Mesenchymal stem cell (in vitro differentiated cells and primary cell): Measurements from ENCODE around the gene CBLB.

ENCODE experiments used
- DNase-seq: peaks from one replicate; pipeline ENCODE4 v3.0.0-alpha.2; 2013
- H2AFZ ChIP-seq: one replicate; pipeline ENCODE4 v1.6.1; 2013; ENCODE audit warnings: low read depth, mild to moderate bottlenecking, control low read depth, inconsistent platforms, low read length, moderate library complexity
- H2AK5ac ChIP-seq: 2 replicates; pipeline ENCODE4 v1.6.1; 2013; ENCODE audit warnings: low read length, moderate library complexity, mild to moderate bottlenecking, inconsistent platforms; ENCODE audit not compliant: severe bottlenecking
- H2BK120ac ChIP-seq: one replicate; pipeline ENCODE4 v1.6.1; 2013; ENCODE audit warnings: low read depth, mild to moderate bottlenecking, inconsistent platforms, low read length, moderate library complexity
- H2BK12ac ChIP-seq, 2 experiments: one replicate each; pipeline ENCODE4 v1.6.1; 2013; ENCODE audit warnings: inconsistent platforms in 2 of 2, low read length in 2 of 2, mild to moderate bottlenecking in 2 of 2, moderate library complexity in 2 of 2, control low read depth in 1 of 2
- H2BK15ac ChIP-seq: one replicate; pipeline ENCODE4 v1.6.1; 2013; ENCODE audit warnings: mild to moderate bottlenecking, low read depth, inconsistent platforms; ENCODE audit not compliant: poor library complexity, severe bottlenecking
- H2BK5ac ChIP-seq: 2 replicates; pipeline ENCODE4 v1.6.1; 2013; ENCODE audit warnings: low read depth, mild to moderate bottlenecking, low read length, control low read depth, inconsistent platforms; ENCODE audit not compliant: poor library complexity, severe bottlenecking
- H3K14ac ChIP-seq, 2 experiments: one replicate each; pipeline ENCODE4 v1.6.1; 2013; ENCODE audit warnings: inconsistent platforms in 2 of 2, low read length in 2 of 2, control low read depth in 1 of 2, mild to moderate bottlenecking in 1 of 2, moderate library complexity in 1 of 2
- H3K18ac ChIP-seq, 2 experiments: one replicate each; pipeline ENCODE4 v1.6.1; 2013; ENCODE audit warnings: inconsistent platforms in 2 of 2, low read length in 2 of 2, control low read depth in 1 of 2, low read depth in 1 of 2, mild to moderate bottlenecking in 1 of 2
- H3K23ac ChIP-seq, 2 experiments: one replicate each; pipeline ENCODE4 v1.6.1; 2013; ENCODE audit warnings: inconsistent platforms in 2 of 2, low read length in 2 of 2, mild to moderate bottlenecking in 2 of 2, moderate library complexity in 2 of 2, control low read depth in 1 of 2
- H3K27ac ChIP-seq: 2 replicates; pipeline ENCODE4 v1.5.1; 2013; ENCODE audit warnings: mild to moderate bottlenecking, moderate library complexity, low read length, control low read depth, inconsistent platforms; ENCODE audit not compliant: poor library complexity, severe bottlenecking
- H3K27me3 ChIP-seq, 2 experiments: 2 replicates each; pipeline versions ENCODE4 v1.6.1 to v1.7.0; 2013; ENCODE audit warnings: low read length in 2 of 2, mild to moderate bottlenecking in 2 of 2, moderate library complexity in 2 of 2, control low read depth in 1 of 2, inconsistent platforms in 1 of 2; ENCODE audit not compliant: control insufficient read depth in 1 of 2, insufficient read depth in 1 of 2
- H3K36me3 ChIP-seq, 2 experiments: 2 replicates each; pipeline versions ENCODE4 v1.6.1 to v1.7.0; 2013; ENCODE audit warnings: low read length in 2 of 2, control low read depth in 1 of 2, inconsistent platforms in 1 of 2, low read depth in 1 of 2, mild to moderate bottlenecking in 1 of 2; ENCODE audit not compliant: insufficient read depth in 2 of 2, control insufficient read depth in 1 of 2
- H3K4ac ChIP-seq, 2 experiments: one replicate each; pipeline ENCODE4 v1.6.1; 2013; ENCODE audit warnings: inconsistent platforms in 2 of 2, low read length in 2 of 2, mild to moderate bottlenecking in 2 of 2, moderate library complexity in 2 of 2, control low read depth in 1 of 2, low read depth in 1 of 2
- H3K4me1 ChIP-seq: 2 replicates; pipeline ENCODE4 v1.6.1; 2013; ENCODE audit warnings: low read depth, low read length, control low read depth; ENCODE audit not compliant: control insufficient read depth, insufficient read depth
- H3K4me2 ChIP-seq: 2 replicates; pipeline ENCODE4 v1.6.1; 2013; ENCODE audit warnings: low read length, mild to moderate bottlenecking, inconsistent platforms; ENCODE audit not compliant: poor library complexity, severe bottlenecking
- H3K4me3 ChIP-seq, 2 experiments: 2 replicates each; pipeline versions ENCODE4 v1.5.1 to v1.7.0; 2013; ENCODE audit warnings: low read length in 2 of 2, mild to moderate bottlenecking in 2 of 2, control low read depth in 1 of 2, low read depth in 1 of 2; ENCODE audit not compliant: insufficient read depth in 1 of 2
- H3K79me1 ChIP-seq: replicated peaks from 2 replicates; pipeline ENCODE4 v1.6.1; 2013; ENCODE audit warnings: mild to moderate bottlenecking, control low read depth, low read length, inconsistent platforms; ENCODE audit not compliant: poor library complexity, severe bottlenecking
- H3K9ac ChIP-seq: 2 replicates; pipeline ENCODE4 v1.7.0; 2013; ENCODE audit warnings: mild to moderate bottlenecking, low read length, moderate library complexity
- H3K9me3 ChIP-seq: 2 replicates; pipeline ENCODE4 v1.7.0; 2013; ENCODE audit warnings: mild to moderate bottlenecking, low read length; ENCODE audit not compliant: control insufficient read depth
- H4K8ac ChIP-seq: one replicate; pipeline ENCODE4 v1.6.1; 2013; ENCODE audit warnings: inconsistent platforms, mild to moderate bottlenecking, low read length, moderate library complexity
- H4K91ac ChIP-seq: one replicate; pipeline ENCODE4 v1.6.1; 2013; ENCODE audit warnings: mild to moderate bottlenecking, low read length, inconsistent platforms
- WGBS: methylation state at CpG from one replicate; pipeline ENCODE4 v1.1.7; 2013; ENCODE audit warnings: mixed read lengths; 5-methylcytosine and 5-hydroxymethylcytosine counted together

The CBLB gene

GRCh38 chr3:105618556-105618955 lies 250.3 kb downstream of the CBLB start:
- Histone ChIP-seq H3K36me3 (no peaks in the 10 kb centered on the region), H3K23ac (no peak overlapping the region), H3K18ac (no peak overlapping the region), H3K4ac (no peak overlapping the region), H3K4me1 (no peaks in the 10 kb centered on the region), H3K79me1 (no peaks in the 10 kb centered on the region), H4K91ac (no peak overlapping the region), H2AFZ (no peak overlapping the region), H4K8ac (no peak overlapping the region), H2BK120ac (no peak overlapping the region), H3K9ac (no peak overlapping the region), H3K4me2 (no peak overlapping the region), H3K27ac (no peak overlapping the region), H2AK5ac (no peak overlapping the region), H3K9me3 (no peaks in the 10 kb centered on the region), H2BK5ac (no peak overlapping the region), H3K4me3 (no peak overlapping the region), H3K27me3 (no peaks in the 10 kb centered on the region), H2BK15ac (no peak overlapping the region), H3K14ac (no peak overlapping the region), H2BK12ac (no peak overlapping the region)
- WGBS: 96% methylated on average over 5 of the region's 5 CpGs
- no peak for DNase-seq

GRCh38 chr3:105616374-105617121 lies 252.3 kb downstream of the CBLB start:
- Histone ChIP-seq H3K27me3 (no peaks in the 10 kb centered on the region), H4K8ac (no peak overlapping the region), H2AK5ac (no peak overlapping the region), H2BK5ac (no peak overlapping the region), H4K91ac (no peak overlapping the region), H3K9me3 (no peaks in the 10 kb centered on the region), H2BK12ac (no peak overlapping the region), H2BK120ac (no peak overlapping the region), H3K4me1 (no peaks in the 10 kb centered on the region), H3K27ac (no peak overlapping the region), H2AFZ (no peak overlapping the region), H3K14ac (no peak overlapping the region), H3K36me3 (no peaks in the 10 kb centered on the region), H3K4me3 (no peak overlapping the region), H3K4me2 (no peak overlapping the region), H3K18ac (no peak overlapping the region), H3K9ac (no peak overlapping the region), H3K4ac (no peak overlapping the region), H3K79me1 (no peaks in the 10 kb centered on the region), H2BK15ac (no peak overlapping the region), H3K23ac (no peak overlapping the region)
- 74% methylated on average over 4 of the region's 5 CpGs for WGBS
- DNase-seq: no peak

- no peak for DNase-seq
- Histone ChIP-seq H2BK15ac (no peak overlapping the region), H3K36me3 (no peaks in the 10 kb centered on the region), H3K23ac (no peak overlapping the region), H2BK120ac (no peak overlapping the region), H3K4me2 (no peak overlapping the region), H2BK5ac (no peak overlapping the region), H3K4ac (no peak overlapping the region), H3K14ac (no peak overlapping the region), H3K9ac (no peak overlapping the region), H3K4me3 (no peak overlapping the region), H2BK12ac (no peak overlapping the region), H3K4me1 (no peaks in the 10 kb centered on the region), H3K9me3 (no peaks in the 10 kb centered on the region), H2AK5ac (no peak overlapping the region), H2AFZ (no peak overlapping the region), H3K79me1 (no peaks in the 10 kb centered on the region), H3K27me3 (no peaks in the 10 kb centered on the region), H4K8ac (no peak overlapping the region), H4K91ac (no peak overlapping the region), H3K18ac (no peak overlapping the region), H3K27ac (no peak overlapping the region)
- 92% methylated on average over 2 of the region's 3 CpGs for WGBS
These were observed 253.0 kb downstream of the CBLB start for GRCh38 chr3:105615814-105616213.

GRCh38 chr3:105614288-105615030 lies 254.4 kb downstream of the CBLB start:
- Histone ChIP-seq H3K9me3 (no peaks in the 10 kb centered on the region), H2BK120ac (no peak overlapping the region), H3K27me3 (no peaks in the 10 kb centered on the region), H2AFZ (no peak overlapping the region), H3K4me2 (no peak overlapping the region), H3K4ac (no peak overlapping the region), H3K14ac (no peak overlapping the region), H3K4me3 (no peak overlapping the region), H2AK5ac (no peak overlapping the region), H3K4me1 (no peaks in the 10 kb centered on the region), H3K23ac (no peak overlapping the region), H3K36me3 (no peaks in the 10 kb centered on the region), H3K79me1 (no peaks in the 10 kb centered on the region), H4K91ac (no peak overlapping the region), H3K9ac (no peak overlapping the region), H3K27ac (no peak overlapping the region), H4K8ac (no peak overlapping the region), H2BK15ac (no peak overlapping the region), H2BK5ac (no peak overlapping the region), H3K18ac (no peak overlapping the region), H2BK12ac (no peak overlapping the region)
- peak; percentile 42 for DNase-seq
